GM21390 (cell line): ENCODE data around the gene DMRT2.

ENCODE experiments used
- ATAC-seq: cut with Tn5 transposase; IDR thresholded peaks from one replicate; pipeline ENCODE4 v1.9.1; 2021; ENCODE audit not compliant: unreplicated experiment

The DMRT2 gene

DNA sequence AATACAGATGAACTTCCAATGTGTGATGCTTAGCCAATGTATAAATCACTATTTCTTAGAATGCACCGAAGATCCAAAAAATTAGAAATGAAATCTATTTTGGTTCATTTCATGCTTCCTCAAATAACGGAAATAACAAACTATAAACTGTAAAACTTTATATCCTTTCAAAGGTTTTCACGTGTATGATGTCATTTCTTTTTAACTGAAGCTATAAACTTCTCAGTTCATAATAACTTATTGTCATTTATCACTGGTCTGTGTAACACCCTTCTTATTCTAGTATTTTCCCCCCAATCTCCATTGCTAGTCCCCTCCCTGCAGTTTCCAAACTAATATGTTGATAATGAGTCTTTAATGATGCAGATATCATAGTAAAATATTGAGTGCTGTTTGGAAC, 36.4 kb downstream of the DMRT2 start:
- no peak for ATAC-seq

DNA sequence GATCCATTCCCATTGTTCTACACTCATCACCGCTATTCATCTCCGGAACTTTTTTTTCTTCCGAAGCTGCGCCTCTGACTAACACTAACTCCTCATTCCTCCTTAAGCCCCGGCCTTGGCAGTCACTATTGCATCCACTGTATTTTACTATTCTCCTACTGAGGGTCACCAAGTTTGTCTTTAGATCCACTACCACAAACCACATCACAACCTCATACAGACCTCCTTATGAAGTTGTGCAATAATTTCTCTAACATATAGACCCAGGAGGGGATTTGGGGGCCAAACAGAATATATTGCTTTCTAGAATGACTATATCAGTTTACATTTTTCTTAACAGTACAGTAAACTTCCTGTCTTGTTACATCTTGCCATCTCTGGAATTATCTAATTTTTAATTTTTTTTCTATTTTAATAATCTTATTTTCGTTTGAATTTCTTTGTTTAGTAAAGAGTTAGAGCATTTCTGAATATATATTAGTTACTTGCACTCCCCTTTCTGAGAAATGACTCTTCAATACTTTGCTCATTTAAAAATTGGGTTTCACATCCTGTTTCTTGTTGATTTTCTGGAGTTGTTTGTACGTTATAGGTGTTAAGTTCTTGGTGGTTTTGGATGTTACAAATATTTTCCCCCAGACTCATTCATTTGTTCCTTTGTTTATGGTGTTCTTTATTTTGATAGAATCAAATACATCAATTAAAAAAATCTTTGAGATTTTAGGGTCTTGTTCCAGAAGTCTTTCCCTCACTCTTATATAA, 37.1 kb downstream of the DMRT2 start:
- ATAC-seq, result peak; percentile 71

DNA sequence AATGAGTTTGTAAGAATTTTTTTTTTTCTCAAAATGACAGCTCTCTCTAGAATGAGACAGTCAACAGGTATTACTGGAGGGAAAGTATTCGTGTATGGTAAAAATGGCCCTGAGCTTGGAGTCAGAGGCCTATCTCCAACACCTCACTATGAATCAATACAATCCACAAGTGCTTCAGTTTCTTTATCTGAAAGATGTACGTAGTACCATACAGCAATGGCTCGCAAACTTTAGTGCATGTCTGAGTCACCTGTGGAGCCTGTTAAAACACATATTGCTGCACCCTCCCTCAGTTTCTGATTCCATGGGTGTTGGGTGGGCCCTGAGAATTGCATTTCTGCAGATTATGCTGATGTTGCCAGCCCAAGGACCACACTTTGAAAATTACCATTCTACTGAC, 44.6 kb downstream of the DMRT2 start:
- ATAC-seq, result no peak

DNA sequence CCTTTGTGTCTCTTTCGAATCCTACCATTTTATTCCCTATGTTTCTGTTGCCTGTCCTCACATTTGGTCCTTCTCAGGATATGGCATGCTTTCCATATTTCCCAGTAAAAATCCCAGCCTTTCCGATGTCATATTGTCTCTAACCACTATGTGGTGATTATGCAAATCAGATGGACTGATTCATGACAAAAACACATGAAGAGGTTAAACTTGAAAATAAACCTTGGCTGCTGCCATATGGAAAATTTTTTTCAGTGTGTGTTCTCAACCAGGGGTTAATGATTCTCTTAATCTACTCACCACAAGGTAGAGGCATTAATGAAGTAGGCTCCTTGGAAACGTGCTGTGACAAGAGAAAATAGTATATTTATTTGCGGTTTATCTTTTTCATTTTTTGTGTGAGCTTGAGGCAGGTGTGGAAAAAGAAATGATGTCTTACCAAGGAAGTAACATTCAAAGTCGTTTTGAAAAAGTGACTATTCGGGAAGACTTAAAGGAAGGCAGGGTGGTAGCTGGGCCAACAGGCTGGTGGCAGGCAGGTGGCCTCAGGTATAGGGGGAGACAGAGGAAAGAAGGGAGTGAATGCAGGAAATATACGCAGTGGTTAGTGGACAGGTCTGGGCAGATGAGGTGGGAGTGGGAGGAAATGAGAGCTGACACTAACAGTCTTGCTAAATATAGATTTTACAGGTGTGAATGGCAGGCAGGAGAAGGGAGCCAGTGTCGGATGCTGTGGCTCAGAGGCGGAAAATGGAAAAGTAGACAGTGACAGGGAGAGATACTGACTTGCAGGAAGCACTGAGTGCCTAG, 46.2 kb downstream of the DMRT2 start:
- ATAC-seq, result no peak

DNA sequence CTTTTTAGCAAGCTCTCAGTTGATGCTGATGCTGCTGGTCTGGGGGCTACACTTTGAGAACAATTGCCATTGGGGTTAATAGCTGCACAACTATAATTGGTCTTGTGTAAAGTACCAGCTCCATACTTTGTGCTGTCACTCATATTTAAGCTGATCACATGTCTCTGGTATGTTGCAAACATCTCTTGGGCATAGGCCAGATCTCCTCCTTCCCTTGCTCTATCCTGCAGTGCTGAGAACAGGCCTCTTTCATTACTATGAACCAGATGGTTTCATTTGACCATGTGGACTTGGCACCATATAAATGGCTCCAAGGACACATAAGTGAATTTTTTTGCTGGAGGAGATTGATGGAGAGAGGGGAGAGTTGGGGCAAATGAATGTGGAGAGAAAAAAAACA, 48.4 kb downstream of the DMRT2 start:
- no peak for ATAC-seq

DNA sequence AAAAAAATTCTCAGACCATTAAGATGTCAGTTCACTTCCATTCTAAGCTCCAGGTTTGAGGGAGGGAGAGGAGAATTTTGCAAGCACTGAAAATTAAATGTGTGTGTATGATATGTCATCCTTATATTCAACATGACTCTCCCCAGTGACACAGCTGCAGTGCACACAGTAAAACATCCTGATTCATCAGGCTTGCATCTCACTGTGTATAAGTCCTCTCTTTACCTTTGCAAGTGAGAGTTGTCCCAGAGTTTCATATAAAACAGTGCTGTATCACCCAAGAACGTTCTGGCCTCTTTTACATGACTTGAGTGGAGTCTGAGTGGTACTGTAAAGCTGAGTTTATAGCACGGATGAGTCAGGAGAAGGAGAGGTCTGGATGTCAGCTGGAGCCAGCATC, 50.0 kb downstream of the DMRT2 start:
- ATAC-seq, result no peak

DNA sequence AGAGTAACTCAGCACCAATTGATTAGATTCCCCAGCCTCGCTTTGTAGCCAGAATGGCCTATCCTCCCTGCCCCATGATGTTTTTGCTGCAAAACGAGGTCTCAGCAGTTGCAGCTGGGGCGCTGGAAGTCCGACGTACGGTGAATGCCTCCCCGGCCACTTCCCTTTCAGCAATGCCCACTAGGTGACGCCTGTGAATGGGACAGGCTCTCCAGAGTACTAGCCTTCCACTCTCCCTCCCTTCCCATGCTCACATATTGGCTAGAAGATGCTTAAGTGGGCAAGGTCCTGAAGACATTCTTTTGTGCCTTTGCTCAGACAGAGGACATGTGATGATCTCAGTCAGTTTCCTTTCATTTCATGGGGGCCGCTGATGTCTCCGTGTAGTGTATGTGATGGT, 50.8 kb downstream of the DMRT2 start:
- ATAC-seq, result no peak

DNA sequence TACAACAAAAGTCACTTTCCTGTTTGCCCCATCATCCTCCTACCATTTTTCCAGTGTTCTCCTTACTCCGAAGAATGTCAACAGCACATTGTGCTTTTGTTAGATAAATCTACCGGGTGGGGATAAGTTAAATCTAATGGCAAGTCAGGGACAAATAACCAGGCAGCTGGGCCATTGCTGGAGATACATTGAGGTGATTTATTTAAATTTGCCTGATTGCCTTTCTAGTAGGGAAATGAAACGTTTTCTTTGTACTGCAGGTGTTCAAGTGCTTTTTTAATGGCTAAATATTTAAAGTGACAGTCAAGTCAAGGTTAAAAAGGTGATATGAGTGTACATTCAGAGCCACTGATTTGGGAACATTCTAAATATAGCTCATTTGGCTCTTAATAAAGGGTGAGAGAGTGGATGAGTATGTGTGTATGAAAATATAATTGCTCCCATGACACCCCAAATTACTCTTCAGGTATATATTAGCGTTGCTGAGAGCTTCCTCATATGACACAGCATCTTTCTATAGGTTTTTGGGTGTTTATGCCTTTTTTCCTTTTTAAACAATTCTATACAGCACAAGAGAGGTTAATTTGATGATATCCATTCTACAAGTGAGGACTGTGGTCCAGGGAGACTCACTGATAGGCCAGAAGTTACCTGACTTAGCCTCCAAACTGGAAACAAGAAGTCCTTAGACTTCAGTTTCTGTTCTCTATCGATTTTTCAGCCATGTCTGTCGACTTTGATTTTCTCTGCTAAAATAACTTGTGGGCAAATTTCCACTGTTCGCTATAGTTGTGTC, 51.9 kb downstream of the DMRT2 start:
- ATAC-seq, result no peak

DNA sequence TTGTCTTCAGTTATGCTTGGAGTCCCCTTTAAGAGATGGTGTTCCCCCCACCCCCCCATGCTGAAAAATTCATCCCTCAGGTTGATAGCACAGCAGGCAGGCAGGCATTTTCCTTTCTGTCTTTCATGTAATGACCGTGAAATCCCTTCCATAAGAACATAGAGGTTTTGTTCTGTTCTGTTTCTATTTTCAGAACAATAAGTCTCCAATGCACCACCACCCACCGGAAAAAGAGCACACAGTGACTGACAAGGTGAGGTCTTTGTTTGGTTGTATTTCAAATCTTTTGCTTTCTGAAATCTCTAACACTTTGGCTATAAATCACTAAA, 52.4 kb downstream of the DMRT2 start:
- no peak for ATAC-seq
